Suprapubic skin (tissue), 3 donors: ENCODE measurements around the gene CARHSP1.

Source experiments
- EP300 ChIP-seq: sonication (generic); formaldehyde crosslinking; IDR thresholded peaks from one replicate; pipeline ENCODE4 v1.6.1; 2017; ENCODE audit warnings: antibody characterized with exemption
- POLR2A ChIP-seq, 2 donors: fragments of 450-650 bp; IDR thresholded peaks; one replicate each; pipeline ENCODE4 v1.6.1; 2017; ENCODE audit warnings: antibody characterized with exemption in 2 of 2, mild to moderate bottlenecking in 2 of 2, moderate library complexity in 2 of 2
- TF ChIP-seq, protein P1 (sequence below), 2 donors: fragments of 200-600 bp in 1 of 2; fragments of 450-650 bp in 1 of 2; sonication (generic) in 1 of 2; IDR thresholded peaks; one replicate each; pipeline ENCODE4 v1.5.1; 2016 to 2019; ENCODE audit warnings: antibody characterized with exemption in 2 of 2, mild to moderate bottlenecking in 1 of 2, moderate library complexity in 1 of 2

DNA sequence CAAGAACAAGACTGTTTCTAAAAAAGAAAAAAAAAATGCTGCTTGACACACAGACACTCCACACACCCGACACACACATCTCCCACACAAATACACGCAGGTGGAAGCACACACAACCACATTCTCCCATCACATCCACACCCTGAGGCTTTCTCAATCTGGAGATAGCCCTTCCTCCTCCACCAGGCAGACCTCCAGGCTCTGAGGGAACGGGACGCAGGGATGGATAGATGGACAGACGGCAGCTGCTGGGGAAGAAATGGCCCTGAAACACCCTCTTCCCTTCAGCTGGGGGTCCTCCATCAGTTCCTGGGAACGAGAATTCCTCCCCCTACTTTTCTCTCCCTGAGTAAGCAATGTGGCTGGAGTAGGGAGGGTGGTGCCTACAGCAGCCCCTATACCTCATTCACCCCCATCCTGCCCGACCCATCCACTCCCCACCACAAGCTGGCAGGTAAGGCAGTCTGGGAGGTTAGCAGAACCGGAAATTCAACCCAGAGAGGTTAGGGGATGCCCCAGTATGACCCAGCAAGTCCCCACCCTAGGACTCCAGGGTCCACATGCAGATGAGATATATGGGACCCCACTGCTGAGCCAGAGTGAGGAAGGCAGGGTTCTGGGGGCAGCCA is 9.2 kb upstream of the CARHSP1 start:
- TF ChIP-seq POLR2A (IDR thresholded peaks at IDR 0.05): no peak
- TF ChIP-seq, protein P1, sequence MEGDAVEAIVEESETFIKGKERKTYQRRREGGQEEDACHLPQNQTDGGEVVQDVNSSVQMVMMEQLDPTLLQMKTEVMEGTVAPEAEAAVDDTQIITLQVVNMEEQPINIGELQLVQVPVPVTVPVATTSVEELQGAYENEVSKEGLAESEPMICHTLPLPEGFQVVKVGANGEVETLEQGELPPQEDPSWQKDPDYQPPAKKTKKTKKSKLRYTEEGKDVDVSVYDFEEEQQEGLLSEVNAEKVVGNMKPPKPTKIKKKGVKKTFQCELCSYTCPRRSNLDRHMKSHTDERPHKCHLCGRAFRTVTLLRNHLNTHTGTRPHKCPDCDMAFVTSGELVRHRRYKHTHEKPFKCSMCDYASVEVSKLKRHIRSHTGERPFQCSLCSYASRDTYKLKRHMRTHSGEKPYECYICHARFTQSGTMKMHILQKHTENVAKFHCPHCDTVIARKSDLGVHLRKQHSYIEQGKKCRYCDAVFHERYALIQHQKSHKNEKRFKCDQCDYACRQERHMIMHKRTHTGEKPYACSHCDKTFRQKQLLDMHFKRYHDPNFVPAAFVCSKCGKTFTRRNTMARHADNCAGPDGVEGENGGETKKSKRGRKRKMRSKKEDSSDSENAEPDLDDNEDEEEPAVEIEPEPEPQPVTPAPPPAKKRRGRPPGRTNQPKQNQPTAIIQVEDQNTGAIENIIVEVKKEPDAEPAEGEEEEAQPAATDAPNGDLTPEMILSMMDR (IDR thresholded peaks at IDR 0.05): no peak
- TF ChIP-seq EP300: no peak
